ENCODE results near the gene BCAS3. TPM values are rescaled to one million over a fixed set of nuclear protein-coding genes. Genes with fewer than 3 reads are reported as not detected.

Gene BCAS3
- total RNA-seq, 2 experiments from 2014 or later: 13.4 to 14.5 TPM

DNA sequence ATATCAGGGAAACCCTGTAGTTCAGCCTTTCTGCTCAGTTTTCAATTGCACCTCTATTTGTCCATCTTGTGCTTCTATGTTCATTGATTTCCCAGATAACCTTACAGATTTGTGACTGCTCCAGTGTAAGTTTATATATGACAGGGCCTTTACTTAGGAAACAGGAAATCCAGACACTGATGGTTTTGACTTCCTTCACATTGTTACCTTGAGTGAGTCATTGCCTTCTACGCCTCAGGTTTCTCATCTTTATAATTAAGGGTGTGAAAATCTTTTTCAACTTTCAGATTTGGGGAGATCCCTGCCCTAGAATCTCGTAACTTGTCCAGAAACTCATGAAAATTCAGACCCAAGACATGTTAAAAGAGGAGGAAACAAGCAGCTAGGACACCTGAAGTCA is 379.6 kb downstream of the BCAS3 start:
- H3K9me2 ChIP-seq (ENCODE audit: insufficient read depth, low read length): no peaks in the 10 kb centered on the region
- H3K4me3 ChIP-seq (ENCODE audit: low read depth, low read length, poor library complexity, severe bottlenecking): no peak overlapping the region
- BruUV-seq (replicated peaks): no TSS peak
- no peak for DNase-seq (ENCODE audit: low spot score)
- no peaks in the 10 kb centered on the region for H3K79me2 ChIP-seq (ENCODE audit: insufficient read depth, low read depth, low read length)
- H3K9me3 ChIP-seq (ENCODE audit: low read length): no peaks in the 10 kb centered on the region
- intact Hi-C loops (cut with micrococcal nuclease; ENCODE audit: unreplicated experiment): no loop called here
- H2AFZ ChIP-seq (ENCODE audit: low read length): no peak overlapping the region
- CTCF ChIA-PET (ENCODE audit: unreplicated experiment): no interaction called here
- no peaks in the 10 kb centered on the region for H4K20me1 ChIP-seq (ENCODE audit: insufficient read depth, low read length)
- H3K4me2 ChIP-seq (ENCODE audit: low read length): no peak overlapping the region
- no peaks in the 10 kb centered on the region for H3K36me3 ChIP-seq (ENCODE audit: insufficient read depth, low read length)
- no peaks in the 10 kb centered on the region for H3K4me1 ChIP-seq (ENCODE audit: insufficient read depth, low read length, poor library complexity, severe bottlenecking)
- no peak overlapping the region for H3K27ac ChIP-seq (ENCODE audit: low read depth, low read length, poor library complexity, severe bottlenecking)
- POLR2A ChIA-PET: interaction anchor here (0.6 kb wide), 1 partner anchor 483 kb away, joined by 3 read pairs; no protein-coding TSS in a partner anchor
- TF ChIP-seq, protein P1, sequence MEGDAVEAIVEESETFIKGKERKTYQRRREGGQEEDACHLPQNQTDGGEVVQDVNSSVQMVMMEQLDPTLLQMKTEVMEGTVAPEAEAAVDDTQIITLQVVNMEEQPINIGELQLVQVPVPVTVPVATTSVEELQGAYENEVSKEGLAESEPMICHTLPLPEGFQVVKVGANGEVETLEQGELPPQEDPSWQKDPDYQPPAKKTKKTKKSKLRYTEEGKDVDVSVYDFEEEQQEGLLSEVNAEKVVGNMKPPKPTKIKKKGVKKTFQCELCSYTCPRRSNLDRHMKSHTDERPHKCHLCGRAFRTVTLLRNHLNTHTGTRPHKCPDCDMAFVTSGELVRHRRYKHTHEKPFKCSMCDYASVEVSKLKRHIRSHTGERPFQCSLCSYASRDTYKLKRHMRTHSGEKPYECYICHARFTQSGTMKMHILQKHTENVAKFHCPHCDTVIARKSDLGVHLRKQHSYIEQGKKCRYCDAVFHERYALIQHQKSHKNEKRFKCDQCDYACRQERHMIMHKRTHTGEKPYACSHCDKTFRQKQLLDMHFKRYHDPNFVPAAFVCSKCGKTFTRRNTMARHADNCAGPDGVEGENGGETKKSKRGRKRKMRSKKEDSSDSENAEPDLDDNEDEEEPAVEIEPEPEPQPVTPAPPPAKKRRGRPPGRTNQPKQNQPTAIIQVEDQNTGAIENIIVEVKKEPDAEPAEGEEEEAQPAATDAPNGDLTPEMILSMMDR (conservative IDR thresholded peaks at IDR 0.05; ENCODE audit: low read length): no peak
- TF ChIP-seq EZH2phosphoT487 (IDR thresholded peaks at IDR 0.05; ENCODE audit: borderline replicate concordance, low read depth, low read length): no peak

DNA sequence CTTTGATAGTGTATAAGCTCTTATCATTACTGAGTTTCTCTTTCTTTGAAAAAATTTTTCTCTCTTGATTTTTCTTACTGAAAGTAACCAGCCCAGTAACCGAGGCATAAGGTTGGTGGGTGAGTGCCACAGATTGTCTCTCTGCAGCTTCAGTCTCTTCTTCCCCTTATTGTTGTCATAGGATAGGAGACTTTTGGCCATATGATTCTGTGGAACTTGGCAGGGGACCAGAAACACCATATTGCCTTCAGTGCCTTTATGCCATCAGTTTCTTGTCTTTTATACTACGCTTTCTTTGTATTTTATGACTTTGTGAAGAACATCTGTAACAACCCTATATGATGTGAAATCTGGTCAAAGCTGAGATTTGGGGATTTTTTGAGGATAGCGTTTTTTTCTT is 380.4 kb downstream of the BCAS3 start:
- Histone ChIP-seq H3K4me1 (ENCODE audit: insufficient read depth, low read length, poor library complexity, severe bottlenecking) (no peaks in the 10 kb centered on the region), H3K9me3 (ENCODE audit: low read length) (no peaks in the 10 kb centered on the region), H3K36me3 (ENCODE audit: insufficient read depth, low read length) (no peaks in the 10 kb centered on the region), H4K20me1 (ENCODE audit: insufficient read depth, low read length) (no peaks in the 10 kb centered on the region), H3K27ac (ENCODE audit: low read depth, low read length, poor library complexity, severe bottlenecking) (no peak overlapping the region), H3K79me2 (ENCODE audit: insufficient read depth, low read depth, low read length) (no peaks in the 10 kb centered on the region), H3K9me2 (ENCODE audit: insufficient read depth, low read length) (no peaks in the 10 kb centered on the region), H2AFZ (ENCODE audit: low read length) (no peak overlapping the region), H3K4me2 (ENCODE audit: low read length) (no peak overlapping the region), H3K4me3 (ENCODE audit: low read depth, low read length, poor library complexity, severe bottlenecking) (no peak overlapping the region)
- no TSS peak for BruUV-seq (replicated peaks)
- no peak for DNase-seq (ENCODE audit: low spot score)
- TF ChIP-seq, protein P1 (conservative IDR thresholded peaks at IDR 0.05; ENCODE audit: low read length): no peak
- no peak for TF ChIP-seq EZH2phosphoT487 (IDR thresholded peaks at IDR 0.05; ENCODE audit: borderline replicate concordance, low read depth, low read length)
- intact Hi-C loops (cut with micrococcal nuclease; ENCODE audit: unreplicated experiment): no loop called here
- ChIA-PET CTCF (ENCODE audit: unreplicated experiment) (no interaction called here), POLR2A (interaction anchor here (0.6 kb wide), 1 partner anchor 482 kb away, joined by 3 read pairs; no protein-coding TSS in a partner anchor)

DNA sequence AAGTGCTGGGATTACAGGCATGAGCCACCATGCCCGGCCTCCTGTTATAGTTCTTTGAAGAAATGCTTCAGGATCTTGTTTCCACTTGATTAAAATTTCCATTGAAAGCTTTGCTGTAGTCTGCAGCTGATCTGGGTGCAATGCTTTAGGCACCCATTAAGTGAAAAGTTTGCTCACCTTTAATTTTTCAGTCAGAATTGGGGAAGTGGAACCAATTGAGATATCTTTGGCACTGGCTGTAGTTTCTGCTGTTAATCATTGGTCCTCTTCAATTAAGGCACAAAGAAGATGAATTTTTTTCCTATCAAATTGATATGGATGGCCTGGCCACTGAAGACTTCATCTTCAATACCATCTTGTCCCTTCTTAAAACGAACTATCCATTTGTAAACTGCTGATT is 385.9 kb downstream of the BCAS3 start:
- no peaks in the 10 kb centered on the region for H3K9me2 ChIP-seq (ENCODE audit: insufficient read depth, low read length)
- H3K4me3 ChIP-seq (ENCODE audit: low read depth, low read length, poor library complexity, severe bottlenecking): no peak overlapping the region
- H4K20me1 ChIP-seq (ENCODE audit: insufficient read depth, low read length): no peaks in the 10 kb centered on the region
- no peak overlapping the region for H3K4me2 ChIP-seq (ENCODE audit: low read length)
- no peaks in the 10 kb centered on the region for H3K4me1 ChIP-seq (ENCODE audit: insufficient read depth, low read length, poor library complexity, severe bottlenecking)
- TF ChIP-seq EZH2phosphoT487 (IDR thresholded peaks at IDR 0.05; ENCODE audit: borderline replicate concordance, low read depth, low read length): no peak
- TF ChIP-seq, protein P1 (conservative IDR thresholded peaks at IDR 0.05; ENCODE audit: low read length): no peak
- ChIA-PET CTCF (ENCODE audit: unreplicated experiment) (no interaction called here), POLR2A (interaction anchor here (0.6 kb wide), 1 partner anchor 1099 kb away, joined by 3 read pairs; the partner anchor contains the start of gene RNFT1)
- no peak overlapping the region for H2AFZ ChIP-seq (ENCODE audit: low read length)
- no TSS peak for BruUV-seq (replicated peaks)
- no peak for DNase-seq (ENCODE audit: low spot score)
- no peak overlapping the region for H3K27ac ChIP-seq (ENCODE audit: low read depth, low read length, poor library complexity, severe bottlenecking)
- no peaks in the 10 kb centered on the region for H3K36me3 ChIP-seq (ENCODE audit: insufficient read depth, low read length)
- no peaks in the 10 kb centered on the region for H3K79me2 ChIP-seq (ENCODE audit: insufficient read depth, low read depth, low read length)
- intact Hi-C loops (cut with micrococcal nuclease; ENCODE audit: unreplicated experiment): no loop called here
- H3K9me3 ChIP-seq (ENCODE audit: low read length): no peaks in the 10 kb centered on the region
